Activated B cell treated with CpG ODN at 0.5 μM for 24 hours (primary cell): ENCODE data around the gene AFF3. TPM values are rescaled to one million over a fixed set of nuclear protein-coding genes. Genes with fewer than 3 reads are reported as not detected.

Source experiments
- ATAC-seq: fragments of 200-7000 bp; cut with Tn5 transposase; one replicate; pipeline ENCODE4 v1.10.0; 2021; ENCODE audit warnings: low read depth, mild to moderate bottlenecking, moderate library complexity
- CTCF ChIA-PET: fragments of 350-600 bp; sonication (Branson Sonifier 250); formaldehyde crosslinking; loops from one replicate; lab custom pipeline; 2021; ENCODE audit warnings: antibody characterized with exemption; lab: Charles Lee
- POLR2A ChIA-PET: fragments of 350-600 bp; sonication (Branson Sonifier 250); formaldehyde crosslinking; loops from one replicate; lab custom pipeline; 2021; ENCODE audit warnings: antibody characterized with exemption; lab: Charles Lee
- DNase-seq: peaks from one replicate; pipeline ENCODE4 v3.0.0; 2022
- H3K27ac Mint-ChIP-seq: one replicate; pipeline ENCODE4 v1.8.0; 2020; ENCODE audit warnings: mixed read lengths
- H3K27me3 Mint-ChIP-seq: one replicate; pipeline ENCODE4 v1.8.0; 2021; ENCODE audit warnings: mixed read lengths
- H3K36me3 Mint-ChIP-seq: one replicate; pipeline ENCODE4 v1.8.0; 2021; ENCODE audit warnings: low read depth, mixed read lengths
- H3K4me1 Mint-ChIP-seq: one replicate; pipeline ENCODE4 v1.8.0; 2021; ENCODE audit warnings: mixed read lengths
- H3K4me3 Mint-ChIP-seq: one replicate; pipeline ENCODE4 v1.8.0; 2020; ENCODE audit warnings: mild to moderate bottlenecking, mixed read lengths
- H3K9me3 Mint-ChIP-seq: one replicate; pipeline ENCODE4 v1.8.0; 2020; ENCODE audit warnings: mixed read lengths
- intact Hi-C: fragments of 100-400 bp; cut with micrococcal nuclease; formaldehyde crosslinking; loops from one replicate; pipeline ENCODE4 v1.15.1; 2024
- total RNA-seq: library from RNA; stranded (reverse); gene quantifications from 2 replicates; pipeline ENCODE4 v1.2.3, GENCODE V29; 2022
- TF ChIP-seq, protein P1 (sequence below): fragments of 200-600 bp; IDR thresholded peaks from one replicate; pipeline ENCODE4 v1.8.0; 2022; ENCODE audit warnings: antibody characterized with exemption, mild to moderate bottlenecking

Gene AFF3
- total RNA-seq, 1 donor from 2014 or later = 271 TPM

DNA sequence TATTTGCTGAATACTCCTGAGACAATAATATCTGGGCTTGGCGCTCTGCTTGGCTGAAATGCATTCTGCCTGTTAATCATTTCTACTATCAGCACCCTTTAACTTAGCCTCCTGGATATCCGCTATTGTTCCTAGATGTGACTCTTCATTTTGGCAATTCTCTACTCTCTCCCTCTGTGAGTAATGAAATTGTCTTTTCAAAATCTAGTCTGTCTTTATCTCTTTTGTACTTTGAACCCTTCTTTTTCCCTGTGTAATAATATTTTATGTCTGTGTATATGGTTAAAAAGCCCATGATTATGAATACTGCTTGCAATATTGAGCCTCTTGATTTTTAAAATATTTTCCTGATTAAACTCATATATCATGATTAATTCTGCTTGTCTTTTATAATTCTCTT, 646.4 kb downstream of the AFF3 start:
- H3K27me3 Mint-ChIP-seq = peaks cover 39% of the 10 kb centered on the region
- H3K36me3 Mint-ChIP-seq = no peaks in the 10 kb centered on the region
- TF ChIP-seq, protein P1, sequence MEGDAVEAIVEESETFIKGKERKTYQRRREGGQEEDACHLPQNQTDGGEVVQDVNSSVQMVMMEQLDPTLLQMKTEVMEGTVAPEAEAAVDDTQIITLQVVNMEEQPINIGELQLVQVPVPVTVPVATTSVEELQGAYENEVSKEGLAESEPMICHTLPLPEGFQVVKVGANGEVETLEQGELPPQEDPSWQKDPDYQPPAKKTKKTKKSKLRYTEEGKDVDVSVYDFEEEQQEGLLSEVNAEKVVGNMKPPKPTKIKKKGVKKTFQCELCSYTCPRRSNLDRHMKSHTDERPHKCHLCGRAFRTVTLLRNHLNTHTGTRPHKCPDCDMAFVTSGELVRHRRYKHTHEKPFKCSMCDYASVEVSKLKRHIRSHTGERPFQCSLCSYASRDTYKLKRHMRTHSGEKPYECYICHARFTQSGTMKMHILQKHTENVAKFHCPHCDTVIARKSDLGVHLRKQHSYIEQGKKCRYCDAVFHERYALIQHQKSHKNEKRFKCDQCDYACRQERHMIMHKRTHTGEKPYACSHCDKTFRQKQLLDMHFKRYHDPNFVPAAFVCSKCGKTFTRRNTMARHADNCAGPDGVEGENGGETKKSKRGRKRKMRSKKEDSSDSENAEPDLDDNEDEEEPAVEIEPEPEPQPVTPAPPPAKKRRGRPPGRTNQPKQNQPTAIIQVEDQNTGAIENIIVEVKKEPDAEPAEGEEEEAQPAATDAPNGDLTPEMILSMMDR = no peak
- ATAC-seq (no peak), DNase-seq (no peak)
- H3K4me3 Mint-ChIP-seq = no peak overlapping the region
- ChIA-PET POLR2A (no interaction called here), CTCF (no interaction called here)
- no peak overlapping the region for H3K27ac Mint-ChIP-seq
- H3K9me3 Mint-ChIP-seq = no peaks in the 10 kb centered on the region
- H3K4me1 Mint-ChIP-seq = peaks cover under 1% of the 10 kb centered on the region
- intact Hi-C loops = loop anchor here (10.0 kb wide), 1 partner anchor 431 kb away; no protein-coding TSS in a partner anchor

Other genes starting within 250 kb of the AFF3 start
- gene LONRF2, start 179.9 kb upstream of the AFF3 start, total RNA-seq = 0.09 and 0.17 TPM in 2 replicates